Osteoblast (primary cell): ENCODE measurements around the gene ACOT12. TPM values are rescaled to one million over a fixed set of nuclear protein-coding genes. Genes with fewer than 3 reads are reported as not detected.
A peak's percentile ranks its signal among the peaks of the same experiment; 100 is the strongest.

Source experiments
- DNase-seq: peaks from one replicate; pipeline ENCODE4 v3.0.0; 2011; ENCODE audit warnings: low spot score, mixed read lengths; ENCODE audit not compliant: insufficient read length; ENCODE audit errors: missing footprints
- H2AFZ ChIP-seq: 2 replicates; pipeline ENCODE4 v1.6.0; 2011; ENCODE audit warnings: mild to moderate bottlenecking, low read length
- H3K27ac ChIP-seq: 2 replicates; pipeline ENCODE4 v1.5.1; 2011; ENCODE audit warnings: mild to moderate bottlenecking, low read depth, low read length, moderate library complexity
- H3K27me3 ChIP-seq: 2 replicates; pipeline ENCODE4 v1.6.0; 2012; ENCODE audit warnings: mild to moderate bottlenecking, control low read depth, inconsistent platforms, low read length, moderate library complexity; ENCODE audit not compliant: insufficient read depth
- H3K36me3 ChIP-seq: 2 replicates; pipeline ENCODE4 v1.5.1; 2011; ENCODE audit warnings: mild to moderate bottlenecking, low read length, control low read depth, moderate library complexity; ENCODE audit not compliant: insufficient read depth
- H3K4me1 ChIP-seq: 2 replicates; pipeline ENCODE4 v1.5.1; 2011; ENCODE audit warnings: mild to moderate bottlenecking, low read length, control low read depth, moderate library complexity; ENCODE audit not compliant: insufficient read depth
- H3K4me2 ChIP-seq: 2 replicates; pipeline ENCODE4 v1.6.0; 2011; ENCODE audit warnings: mild to moderate bottlenecking, low read length; ENCODE audit not compliant: insufficient read depth
- H3K4me3 ChIP-seq: fragments of 200-600 bp; sonication (generic); 3 replicates; pipeline ENCODE4 v1.5.1; 2012; ENCODE audit warnings: mild to moderate bottlenecking, low read length, inconsistent platforms; ENCODE audit not compliant: insufficient read depth
- H3K79me2 ChIP-seq: 2 replicates; pipeline ENCODE4 v1.6.0; 2012; ENCODE audit warnings: mild to moderate bottlenecking, low read length, control low read depth, inconsistent platforms; ENCODE audit not compliant: insufficient read depth
- H3K9me3 ChIP-seq: 2 replicates; pipeline ENCODE4 v1.5.1; 2011; ENCODE audit warnings: low read depth, low read length, control low read depth
- H4K20me1 ChIP-seq: 2 replicates; pipeline ENCODE4 v1.6.0; 2012; ENCODE audit warnings: mild to moderate bottlenecking, low read length, control low read depth; ENCODE audit not compliant: insufficient read depth
- total RNA-seq: library from RNA; depleted of rRNA; stranded (reverse); fragments of >200 nt; gene quantifications from 2 replicates; pipeline ENCODE4 v1.2.3, GENCODE V29; 2012
- TF ChIP-seq, protein P1 (sequence below): IDR thresholded peaks from 2 replicates; pipeline ENCODE4 v1.5.1; 2011; ENCODE audit warnings: mild to moderate bottlenecking, low read depth, low read length, moderate library complexity; ENCODE audit errors: extremely low read depth

The ACOT12 gene
- total RNA-seq, 1 donor: not detected

DNA sequence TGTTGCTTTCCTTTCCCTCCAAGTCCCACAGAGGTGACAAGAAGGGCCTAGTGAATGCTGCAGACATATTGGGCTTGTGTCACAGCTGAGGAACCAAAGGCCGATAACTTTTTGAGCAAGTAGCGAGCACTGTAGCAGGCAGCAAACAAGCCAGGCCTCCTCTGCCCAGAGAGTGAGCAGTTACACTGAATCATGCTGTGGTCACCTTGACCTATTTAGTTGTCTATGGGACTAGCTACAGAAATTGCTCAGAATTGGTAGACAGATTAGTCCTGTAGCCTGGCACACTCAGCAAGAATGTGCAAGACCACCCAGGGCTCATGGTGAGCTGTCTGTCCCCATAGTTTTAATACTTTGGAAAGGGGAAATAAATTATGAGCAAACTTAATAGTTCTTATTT is 67.4 kb downstream of the ACOT12 start:
- DNase-seq: no peak
- H2AFZ ChIP-seq: peak overlapping the region; percentile 5
- TF ChIP-seq, protein P1, sequence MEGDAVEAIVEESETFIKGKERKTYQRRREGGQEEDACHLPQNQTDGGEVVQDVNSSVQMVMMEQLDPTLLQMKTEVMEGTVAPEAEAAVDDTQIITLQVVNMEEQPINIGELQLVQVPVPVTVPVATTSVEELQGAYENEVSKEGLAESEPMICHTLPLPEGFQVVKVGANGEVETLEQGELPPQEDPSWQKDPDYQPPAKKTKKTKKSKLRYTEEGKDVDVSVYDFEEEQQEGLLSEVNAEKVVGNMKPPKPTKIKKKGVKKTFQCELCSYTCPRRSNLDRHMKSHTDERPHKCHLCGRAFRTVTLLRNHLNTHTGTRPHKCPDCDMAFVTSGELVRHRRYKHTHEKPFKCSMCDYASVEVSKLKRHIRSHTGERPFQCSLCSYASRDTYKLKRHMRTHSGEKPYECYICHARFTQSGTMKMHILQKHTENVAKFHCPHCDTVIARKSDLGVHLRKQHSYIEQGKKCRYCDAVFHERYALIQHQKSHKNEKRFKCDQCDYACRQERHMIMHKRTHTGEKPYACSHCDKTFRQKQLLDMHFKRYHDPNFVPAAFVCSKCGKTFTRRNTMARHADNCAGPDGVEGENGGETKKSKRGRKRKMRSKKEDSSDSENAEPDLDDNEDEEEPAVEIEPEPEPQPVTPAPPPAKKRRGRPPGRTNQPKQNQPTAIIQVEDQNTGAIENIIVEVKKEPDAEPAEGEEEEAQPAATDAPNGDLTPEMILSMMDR: no peak
- H3K4me2 ChIP-seq: no peak overlapping the region
- H3K9me3 ChIP-seq: no peaks in the 10 kb centered on the region
- no peaks in the 10 kb centered on the region for H4K20me1 ChIP-seq
- H3K27ac ChIP-seq: no peak overlapping the region
- no peak overlapping the region for H3K4me3 ChIP-seq
- H3K79me2 ChIP-seq: no peaks in the 10 kb centered on the region
- no peaks in the 10 kb centered on the region for H3K36me3 ChIP-seq
- H3K27me3 ChIP-seq: no peaks in the 10 kb centered on the region
- no peaks in the 10 kb centered on the region for H3K4me1 ChIP-seq

DNA sequence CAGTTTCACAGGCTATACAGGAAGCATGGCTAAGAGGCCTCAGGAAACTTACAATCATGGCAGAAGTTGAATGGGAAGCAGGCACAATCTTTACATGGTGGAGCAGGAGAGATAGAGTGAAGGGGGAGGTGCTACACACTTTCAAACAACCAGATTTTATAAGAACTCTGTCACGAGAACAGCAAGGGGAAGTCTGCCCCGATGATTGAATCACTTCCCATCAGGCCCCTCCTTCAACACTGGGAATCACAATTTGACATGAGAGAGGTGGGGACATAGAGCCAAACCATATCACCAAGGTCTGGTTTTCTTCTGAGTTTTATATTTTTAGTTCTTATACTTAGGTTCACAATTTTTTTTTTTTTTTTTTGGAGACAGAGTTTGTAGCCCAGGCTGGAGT is 76.4 kb downstream of the ACOT12 start:
- no peak overlapping the region for H3K4me3 ChIP-seq
- no peak overlapping the region for H3K4me2 ChIP-seq
- no peak overlapping the region for H3K27ac ChIP-seq
- no peak overlapping the region for H2AFZ ChIP-seq
- H3K27me3 ChIP-seq: no peaks in the 10 kb centered on the region
- H3K79me2 ChIP-seq: no peaks in the 10 kb centered on the region
- no peak for DNase-seq
- no peaks in the 10 kb centered on the region for H4K20me1 ChIP-seq
- peaks cover 15% of the 10 kb centered on the region for H3K36me3 ChIP-seq
- H3K9me3 ChIP-seq: no peaks in the 10 kb centered on the region
- H3K4me1 ChIP-seq: peaks cover 7% of the 10 kb centered on the region
- TF ChIP-seq, protein P1: no peak

DNA sequence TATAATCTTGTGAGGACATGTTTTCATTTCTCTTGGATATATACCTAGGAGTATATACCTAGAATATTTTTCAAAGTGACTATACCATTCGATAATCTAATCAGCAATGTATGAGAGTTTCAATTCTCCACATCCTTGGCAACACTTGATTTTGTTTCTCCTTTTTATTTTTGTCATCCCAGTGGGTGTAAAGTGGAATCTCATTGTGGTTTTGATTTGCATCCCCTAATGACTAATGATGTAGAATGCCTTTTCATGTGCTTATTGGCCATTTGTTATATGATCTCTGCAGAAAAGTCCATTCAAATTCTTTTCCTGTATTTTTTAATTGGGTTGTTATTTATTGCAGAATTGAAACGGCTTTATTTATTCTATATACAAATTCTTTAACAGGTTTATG is 77.4 kb downstream of the ACOT12 start:
- Histone ChIP-seq H3K27me3 (no peaks in the 10 kb centered on the region), H3K4me3 (no peak overlapping the region), H3K36me3 (peaks cover 23% of the 10 kb centered on the region), H3K27ac (no peak overlapping the region), H3K9me3 (no peaks in the 10 kb centered on the region), H4K20me1 (no peaks in the 10 kb centered on the region), H2AFZ (no peak overlapping the region), H3K4me2 (no peak overlapping the region), H3K4me1 (peaks cover 7% of the 10 kb centered on the region), H3K79me2 (no peaks in the 10 kb centered on the region)
- no peak for DNase-seq
- TF ChIP-seq, protein P1: no peak

DNA sequence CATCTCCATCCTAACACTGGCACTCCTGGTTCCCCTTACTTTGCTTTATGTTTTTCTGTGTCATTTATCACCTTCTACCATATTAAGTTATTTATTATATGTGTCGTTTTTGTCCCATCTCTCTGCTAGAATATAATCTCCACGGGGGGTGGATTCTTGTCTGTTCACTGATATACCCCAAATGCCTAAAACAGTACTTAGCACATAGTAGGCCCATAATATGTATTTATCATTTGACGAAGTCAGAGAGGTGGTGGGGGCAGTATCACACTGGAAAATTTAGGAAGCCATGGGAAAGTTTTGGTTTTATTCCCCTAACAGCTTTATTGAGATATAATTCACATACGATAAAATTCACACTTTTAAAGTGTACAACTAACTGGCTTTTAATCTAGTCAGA is 78.1 kb downstream of the ACOT12 start:
- Histone ChIP-seq H3K4me1 (peaks cover 7% of the 10 kb centered on the region), H3K79me2 (no peaks in the 10 kb centered on the region), H3K4me3 (no peak overlapping the region), H3K36me3 (peaks cover 28% of the 10 kb centered on the region), H3K27ac (peak overlapping the region; percentile 53), H4K20me1 (no peaks in the 10 kb centered on the region), H3K9me3 (no peaks in the 10 kb centered on the region), H2AFZ (no peak overlapping the region), H3K4me2 (no peak overlapping the region), H3K27me3 (no peaks in the 10 kb centered on the region)
- TF ChIP-seq, protein P1: no peak
- DNase-seq: no peak
